ENCODE data around the gene KRT33B.

The KRT33B gene

DNA sequence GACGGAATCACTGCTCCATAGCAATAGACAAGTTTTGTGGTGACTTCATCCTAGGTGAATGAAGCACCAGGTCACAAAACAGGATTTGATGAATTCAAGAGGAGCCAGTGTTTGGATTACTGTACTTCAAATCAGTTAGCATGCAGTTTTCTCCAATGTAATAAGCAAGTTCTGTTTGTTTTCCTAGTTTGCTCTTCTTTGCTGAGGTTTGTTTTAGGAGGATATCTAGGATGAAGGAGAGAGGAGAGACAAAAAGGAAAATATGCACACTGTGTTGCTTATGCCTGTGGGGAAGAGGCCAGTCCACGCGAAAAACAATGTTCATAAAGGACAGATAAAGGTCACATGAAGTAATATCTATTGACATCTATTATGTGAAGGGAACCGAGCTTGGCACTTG lies 45.8 kb upstream of the KRT33B start:
- DNase-seq (ENCODE audit: low read depth), result no peak

DNA sequence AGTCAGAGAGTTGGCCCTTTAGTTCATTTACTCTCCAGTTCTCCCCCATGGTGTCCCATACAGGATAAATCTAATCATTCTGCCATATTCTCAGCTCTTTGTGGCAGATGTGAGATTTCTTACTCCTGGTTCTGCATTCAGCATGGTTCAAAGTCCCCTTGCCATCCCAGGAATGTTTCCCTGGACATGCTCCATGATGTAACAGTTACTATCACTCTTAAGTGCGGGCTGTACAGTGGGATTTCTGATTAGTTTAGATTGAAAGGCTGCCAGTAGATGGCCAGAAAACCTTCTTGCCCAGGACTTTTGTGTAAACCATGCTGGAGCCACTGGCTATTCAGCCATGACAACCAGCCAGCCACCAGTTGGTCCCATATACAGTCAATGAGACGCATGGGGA lies 44.4 kb upstream of the KRT33B start:
- no peak for DNase-seq (ENCODE audit: low read depth)
- TF ChIP-seq, protein P1, sequence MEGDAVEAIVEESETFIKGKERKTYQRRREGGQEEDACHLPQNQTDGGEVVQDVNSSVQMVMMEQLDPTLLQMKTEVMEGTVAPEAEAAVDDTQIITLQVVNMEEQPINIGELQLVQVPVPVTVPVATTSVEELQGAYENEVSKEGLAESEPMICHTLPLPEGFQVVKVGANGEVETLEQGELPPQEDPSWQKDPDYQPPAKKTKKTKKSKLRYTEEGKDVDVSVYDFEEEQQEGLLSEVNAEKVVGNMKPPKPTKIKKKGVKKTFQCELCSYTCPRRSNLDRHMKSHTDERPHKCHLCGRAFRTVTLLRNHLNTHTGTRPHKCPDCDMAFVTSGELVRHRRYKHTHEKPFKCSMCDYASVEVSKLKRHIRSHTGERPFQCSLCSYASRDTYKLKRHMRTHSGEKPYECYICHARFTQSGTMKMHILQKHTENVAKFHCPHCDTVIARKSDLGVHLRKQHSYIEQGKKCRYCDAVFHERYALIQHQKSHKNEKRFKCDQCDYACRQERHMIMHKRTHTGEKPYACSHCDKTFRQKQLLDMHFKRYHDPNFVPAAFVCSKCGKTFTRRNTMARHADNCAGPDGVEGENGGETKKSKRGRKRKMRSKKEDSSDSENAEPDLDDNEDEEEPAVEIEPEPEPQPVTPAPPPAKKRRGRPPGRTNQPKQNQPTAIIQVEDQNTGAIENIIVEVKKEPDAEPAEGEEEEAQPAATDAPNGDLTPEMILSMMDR (IDR thresholded peaks at IDR 0.05; ENCODE audit: low read length, missing control alignments), result no peak
- H3K4me3 ChIP-seq (replicated peaks; ENCODE audit: low read depth, low read length), result no peak overlapping the region

More for the DNA sequence above, 45.8 kb upstream of the KRT33B start:
- no peak overlapping the region for H3K4me3 ChIP-seq (replicated peaks; ENCODE audit: low read depth, low read length)
- TF ChIP-seq, protein P1 (IDR thresholded peaks at IDR 0.05; ENCODE audit: low read length, missing control alignments), result no peak

DNA sequence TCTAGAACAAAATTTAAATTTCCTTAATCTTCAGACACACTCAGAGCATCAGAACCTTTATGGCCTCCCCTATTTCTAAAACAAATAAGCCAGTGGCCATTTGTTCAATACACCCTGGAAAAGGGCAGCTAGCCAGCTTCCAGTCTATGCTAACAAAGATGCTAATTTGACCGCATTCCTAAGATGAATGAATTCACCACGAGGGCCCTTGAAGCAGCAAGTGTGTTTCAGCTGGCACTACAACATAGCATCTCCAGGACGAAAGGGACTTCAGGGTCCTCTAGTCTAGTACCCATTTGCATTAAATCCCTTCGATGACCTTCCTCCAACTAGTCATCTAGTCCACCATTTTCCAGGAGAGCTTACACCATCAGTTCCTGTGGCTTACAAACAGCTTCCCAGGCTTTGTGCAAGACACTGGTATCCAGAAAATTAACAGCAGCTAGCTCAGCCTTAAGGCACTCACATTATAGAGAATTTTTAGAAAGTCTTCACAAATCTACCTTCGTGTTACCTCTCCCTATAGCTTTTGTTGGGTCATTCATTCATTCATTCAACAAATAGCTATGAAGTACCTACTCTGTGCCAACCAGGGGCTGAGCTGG lies 43.8 kb upstream of the KRT33B start:
- no peak for DNase-seq (ENCODE audit: low read depth)
- TF ChIP-seq, protein P1 (IDR thresholded peaks at IDR 0.05; ENCODE audit: low read length, missing control alignments), result no peak
- H3K4me3 ChIP-seq (replicated peaks; ENCODE audit: low read depth, low read length), result no peak overlapping the region

DNA sequence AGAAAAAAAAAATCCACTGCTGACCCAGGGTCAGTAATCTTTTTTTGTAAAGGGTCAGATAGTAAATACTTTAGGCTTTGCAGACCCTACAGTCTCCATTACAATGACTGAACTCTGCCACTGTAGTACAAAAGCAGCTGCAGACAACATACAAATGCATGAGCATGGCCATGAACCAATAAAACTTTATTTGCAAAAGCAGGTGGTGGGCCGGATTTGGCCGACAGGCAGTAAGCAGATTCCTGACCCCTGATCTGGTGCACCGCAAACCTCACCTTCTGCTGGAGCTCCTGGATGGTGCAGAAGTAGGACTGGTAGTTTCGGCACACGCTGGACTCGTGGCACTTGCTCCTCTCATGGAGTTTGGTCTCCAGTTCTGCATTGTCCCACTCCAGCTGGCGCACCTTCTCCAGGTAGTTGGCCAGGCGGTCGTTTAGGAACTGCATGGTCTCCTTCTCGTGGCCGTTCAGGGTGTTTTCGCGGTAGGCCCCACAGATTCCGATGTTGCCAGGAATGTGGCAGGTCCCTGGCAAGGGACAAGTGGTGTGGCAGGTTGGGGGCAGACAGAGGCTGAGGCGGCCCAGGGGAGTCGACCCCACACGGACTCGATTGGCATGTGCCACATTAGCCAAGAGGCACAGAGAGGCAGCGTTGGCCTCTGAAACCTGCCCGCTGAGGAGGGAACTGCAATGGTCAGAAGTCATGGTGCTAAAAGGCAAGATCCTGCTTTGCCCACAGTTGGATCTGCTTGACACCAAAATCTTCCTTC lies 41.6 kb upstream of the KRT33B start:
- TF ChIP-seq, protein P1 (IDR thresholded peaks at IDR 0.05; ENCODE audit: low read length, missing control alignments), result no peak
- no peak overlapping the region for H3K4me3 ChIP-seq (replicated peaks; ENCODE audit: low read depth, low read length)
- DNase-seq (ENCODE audit: low read depth), result no peak

DNA sequence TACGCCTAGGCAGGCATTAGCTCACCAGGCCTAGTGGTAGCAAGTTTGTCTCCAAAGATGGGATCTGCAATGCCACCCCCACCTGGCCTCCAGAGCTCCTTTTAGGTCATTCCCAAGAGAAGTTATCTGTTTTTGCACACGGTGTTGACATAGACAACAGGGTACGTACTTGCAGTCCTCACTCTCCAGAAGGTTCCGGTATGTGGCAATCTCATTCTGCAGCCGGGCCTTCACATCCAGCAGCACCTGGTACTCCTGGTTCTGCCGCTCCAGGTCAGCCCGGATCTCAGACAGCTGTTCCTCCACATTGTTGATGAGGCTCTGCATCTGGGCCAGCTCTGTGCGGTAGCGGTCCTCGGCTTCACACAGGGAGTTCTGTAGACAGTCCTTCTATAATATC lies 37.6 kb upstream of the KRT33B start:
- H3K4me3 ChIP-seq (replicated peaks; ENCODE audit: low read depth, low read length), result no peak overlapping the region
- DNase-seq (ENCODE audit: low read depth), result no peak
- TF ChIP-seq, protein P1 (IDR thresholded peaks at IDR 0.05; ENCODE audit: low read length, missing control alignments), result no peak

DNA sequence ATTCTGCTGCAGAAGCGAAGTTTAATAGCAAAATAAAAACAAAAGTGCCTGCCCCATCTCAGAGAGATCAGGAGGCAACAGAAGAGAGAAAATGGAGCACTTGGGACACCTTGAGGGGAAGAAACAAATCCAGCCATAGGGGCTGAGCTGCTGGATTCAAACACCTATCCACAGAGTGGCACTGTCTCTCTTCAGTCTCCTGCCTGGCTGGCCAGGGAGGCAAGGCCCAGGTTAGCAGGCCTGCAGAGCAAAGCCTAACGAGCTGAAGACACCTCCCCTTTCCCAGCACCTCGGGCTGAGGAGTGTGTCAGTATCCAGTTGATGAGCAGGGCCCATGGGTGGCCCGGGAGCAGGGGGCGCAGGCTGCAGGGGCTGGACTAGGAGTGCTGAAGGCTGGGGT lies 36.6 kb upstream of the KRT33B start:
- TF ChIP-seq, protein P1 (IDR thresholded peaks at IDR 0.05; ENCODE audit: low read length, missing control alignments), result no peak
- DNase-seq (ENCODE audit: low read depth), result no peak

More for the DNA sequence above, 36.6 kb upstream of the KRT33B start:
- H3K4me3 ChIP-seq (replicated peaks; ENCODE audit: low read depth, low read length), result no peak overlapping the region

Measured in fibroblast of pulmonary artery (primary cell).